Pancreas (tissue), 10 donors: ENCODE measurements around the gene ZMYND8. TPM values are rescaled to one million over a fixed set of nuclear protein-coding genes. Genes with fewer than 3 reads are reported as not detected.

Experiments used
- ATAC-seq, 4 donors: fragments of 200-7000 bp; cut with Tn5 transposase; one replicate each; pipeline versions ENCODE4 v1.8.0 to v1.9.1; 2020; ENCODE audit warnings: mild to moderate bottlenecking in 4 of 4, moderate library complexity in 4 of 4
- DNase-seq, 6 donors: peaks; one replicate each; pipeline ENCODE4 v3.0.0-alpha.2; 2020
- FAIRE-seq: peaks from 2 replicates; lab custom pipeline; 2012; peaks lifted over from hg19 to GRCh38; lab: Jason Lieb, UNC
- H3K27ac ChIP-seq, 4 donors: fragments of 200-600 bp; sonication (generic); 1 replicate in 3 of 4; 2 replicates in 1 of 4; pipeline versions ENCODE4 v1.5.0 to v1.8.0; 2020
- H3K27me3 ChIP-seq, 4 donors: fragments of 200-600 bp; one replicate each; pipeline ENCODE4 v1.8.0; 2021
- H3K36me3 ChIP-seq, 3 donors: fragments of 200-600 bp; sonication (generic) in 1 of 3; one replicate each; pipeline versions ENCODE4 v1.5.0 to v1.8.0; 2020 to 2021
- H3K4me1 ChIP-seq, 3 donors: fragments of 200-600 bp; one replicate each; pipeline ENCODE4 v1.8.0; 2021
- H3K4me3 ChIP-seq, 4 donors: fragments of 200-600 bp; sonication (generic) in 2 of 4; one replicate each; pipeline versions ENCODE4 v1.5.0 to v1.8.0; 2020 to 2021
- H3K9me3 ChIP-seq, 4 donors: fragments of 200-600 bp; one replicate each; pipeline ENCODE4 v1.8.0; 2021
- WGBS, 2 donors: extraction: QIAGEN DNeasy Blood & Tissue Kit; methylation state at CpG; one replicate each; pipeline ENCODE4 v1.1.7; 2013; 5-methylcytosine and 5-hydroxymethylcytosine counted together
- intact Hi-C, 3 donors: fragments of 100-400 bp; cut with DNase I; formaldehyde crosslinking; loops; one replicate each; pipeline versions ENCODE4 v1.11.1 to v1.14.2; 2022
- polyA plus RNA-seq, 2 donors: library from polyadenylated mRNA; stranded (reverse); fragments of 200-250 nt; gene quantifications; one replicate each; pipeline ENCODE4 v1.2.3, GENCODE V29; 2013
- total RNA-seq, 6 donors: library from RNA; stranded (reverse); fragmentation: NEBNext Ultra II Directional in 4 of 6; extraction: Animal tissue kit (Norgen Biotek cat#: 25700) in 4 of 6; gene quantifications; one replicate each; pipeline versions ENCODE4 v1.2.1 to v1.2.4, GENCODE V29; 2021 to 2023
- TF ChIP-seq, protein P1 (sequence below), 4 donors: fragments of 200-600 bp; sonication (generic) in 3 of 4; IDR thresholded peaks; one replicate each; pipeline versions ENCODE4 v1.5.0 to v1.8.0; 2021; ENCODE audit warnings: antibody characterized with exemption in 4 of 4
- donor health status: healthy with polysubstance abuse.
- donor health status: DM: no; HTN: no; CAD: no; lungs with moderate emphysema.
- donor health status: DM: no; HTN: no; CAD: no.
- donor health status: control.
- donor health status: control.
- donor health status: Bipolar disorder and iron deficiency.
- donor health status: DM: yes; HTN: yes; CAD: no.
- donor health status: DM: no; HTN: no; CAD: no.
- donor health status: DM: no; HTN: no; CAD: no.
- donor health status: DM: yes; HTN: yes; CAD: no.

The ZMYND8 gene
- total and polyA plus RNA-seq, 8 donors: 10.8 to 25.6 (median 17.2) TPM

DNA sequence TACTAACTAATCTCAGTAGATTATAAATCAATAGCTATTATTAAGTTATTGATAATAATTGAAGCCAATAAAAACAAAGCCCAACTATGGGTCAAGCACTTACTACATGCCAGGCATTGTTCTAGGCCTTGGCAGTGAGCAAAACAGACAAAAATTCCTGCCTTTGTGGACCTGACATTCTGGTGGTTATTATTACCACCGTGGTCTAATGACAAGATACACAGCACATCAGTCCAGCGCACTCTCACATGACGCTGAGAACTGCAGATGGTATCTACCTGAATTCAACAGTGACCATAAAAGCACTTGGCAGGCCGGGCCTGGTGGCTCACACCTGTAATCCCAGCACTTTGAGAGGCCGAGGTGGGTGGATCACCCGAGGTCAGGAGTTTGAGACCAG, 121.4 kb downstream of the ZMYND8 start:
- H3K9me3 ChIP-seq: no peaks in the 10 kb centered on the region
- DNase-seq (no peak), FAIRE-seq (no peak), ATAC-seq (no peak)
- TF ChIP-seq, protein P1, sequence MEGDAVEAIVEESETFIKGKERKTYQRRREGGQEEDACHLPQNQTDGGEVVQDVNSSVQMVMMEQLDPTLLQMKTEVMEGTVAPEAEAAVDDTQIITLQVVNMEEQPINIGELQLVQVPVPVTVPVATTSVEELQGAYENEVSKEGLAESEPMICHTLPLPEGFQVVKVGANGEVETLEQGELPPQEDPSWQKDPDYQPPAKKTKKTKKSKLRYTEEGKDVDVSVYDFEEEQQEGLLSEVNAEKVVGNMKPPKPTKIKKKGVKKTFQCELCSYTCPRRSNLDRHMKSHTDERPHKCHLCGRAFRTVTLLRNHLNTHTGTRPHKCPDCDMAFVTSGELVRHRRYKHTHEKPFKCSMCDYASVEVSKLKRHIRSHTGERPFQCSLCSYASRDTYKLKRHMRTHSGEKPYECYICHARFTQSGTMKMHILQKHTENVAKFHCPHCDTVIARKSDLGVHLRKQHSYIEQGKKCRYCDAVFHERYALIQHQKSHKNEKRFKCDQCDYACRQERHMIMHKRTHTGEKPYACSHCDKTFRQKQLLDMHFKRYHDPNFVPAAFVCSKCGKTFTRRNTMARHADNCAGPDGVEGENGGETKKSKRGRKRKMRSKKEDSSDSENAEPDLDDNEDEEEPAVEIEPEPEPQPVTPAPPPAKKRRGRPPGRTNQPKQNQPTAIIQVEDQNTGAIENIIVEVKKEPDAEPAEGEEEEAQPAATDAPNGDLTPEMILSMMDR (IDR thresholded peaks at IDR 0.05): no peak
- H3K4me3 ChIP-seq: no peak overlapping the region
- H3K36me3 ChIP-seq: peaks cover 0 to 48% (median 7%) of the 10 kb centered on the region in 3 donors
- WGBS, 2 donors: 93% methylated on average over 6 of the region's 6 CpGs
- intact Hi-C loops: no loop called here
- no peak overlapping the region for H3K27ac ChIP-seq
- H3K27me3 ChIP-seq: no peaks in the 10 kb centered on the region
- H3K4me1 ChIP-seq: no peaks in the 10 kb centered on the region

DNA sequence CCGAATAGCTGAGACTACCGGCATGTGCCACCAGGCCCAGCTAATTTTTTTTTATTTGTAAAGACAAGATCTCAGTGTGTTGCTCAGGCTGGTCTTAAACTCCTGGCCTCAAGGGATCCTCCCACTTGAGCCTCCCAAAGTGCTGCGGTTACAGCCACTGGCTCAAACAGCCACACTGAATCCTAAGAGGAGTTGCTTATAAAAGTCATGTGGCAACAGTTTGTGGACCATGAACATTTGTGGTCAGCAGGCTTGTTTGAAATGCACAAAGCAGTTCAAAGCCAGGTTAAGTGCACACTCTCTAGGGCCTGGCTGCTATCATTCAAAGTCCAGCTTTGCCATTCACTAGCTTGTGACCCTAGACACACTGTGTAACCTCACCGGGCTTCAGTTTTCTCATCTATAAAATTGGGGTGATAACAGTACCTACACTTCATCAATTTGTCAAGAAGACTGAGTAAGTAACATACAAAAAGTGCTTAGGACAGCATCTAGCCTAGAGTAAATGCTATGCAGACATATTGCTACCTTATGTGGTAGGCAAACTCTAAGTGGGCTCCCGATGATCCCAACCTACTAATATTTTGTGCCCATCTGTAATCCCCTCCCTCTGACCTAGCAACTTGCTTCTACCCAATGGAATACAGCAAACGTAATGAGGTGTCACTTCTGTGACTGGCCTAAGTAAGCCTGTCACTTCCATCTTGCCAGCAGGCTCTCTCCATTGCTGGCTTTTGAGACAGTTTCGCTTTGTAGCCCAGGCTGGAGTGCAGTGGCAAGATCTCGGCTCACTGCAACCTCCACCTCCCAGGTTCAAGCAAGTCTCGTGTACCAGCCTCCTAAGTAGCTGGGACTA, 122.9 kb downstream of the ZMYND8 start:
- intact Hi-C loops: no loop called here
- 92 to 94% methylated on average over 9 of the region's 9 CpGs for WGBS, 2 donors
- Histone ChIP-seq H3K4me3 (no peak overlapping the region), H3K36me3 (peaks cover 0 to 57% (median 7%) of the 10 kb centered on the region in 3 donors), H3K27ac (no peak overlapping the region), H3K27me3 (no peaks in the 10 kb centered on the region), H3K9me3 (no peaks in the 10 kb centered on the region), H3K4me1 (no peaks in the 10 kb centered on the region)
- ATAC-seq: no peak
- FAIRE-seq: no peak
- TF ChIP-seq, protein P1 (IDR thresholded peaks at IDR 0.05): no peak
- no peak for DNase-seq

DNA sequence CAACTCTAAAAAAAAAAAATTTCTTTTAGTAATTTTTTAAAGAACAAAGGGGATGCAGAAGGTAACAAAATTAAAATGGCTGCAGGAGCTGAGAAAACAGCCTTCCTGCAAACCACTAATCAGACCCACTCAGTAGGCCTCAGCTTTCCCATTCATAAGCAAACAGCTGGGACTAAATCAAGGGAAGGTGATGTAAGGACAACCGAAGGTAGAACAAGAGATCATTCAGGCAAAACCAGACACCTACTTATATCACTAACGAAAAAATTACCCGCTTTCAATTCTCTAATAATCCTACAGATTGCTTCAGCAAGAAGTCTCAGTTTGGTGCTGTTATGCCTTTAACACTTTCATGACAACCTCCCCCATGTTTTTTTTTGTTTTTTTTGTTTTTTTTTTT, 124.0 kb downstream of the ZMYND8 start:
- ATAC-seq: no peak
- 94 to 98% methylated on average over 3 of the region's 3 CpGs for WGBS, 2 donors
- TF ChIP-seq, protein P1 (IDR thresholded peaks at IDR 0.05): no peak
- DNase-seq: no peak
- Histone ChIP-seq H3K27ac (no peak overlapping the region), H3K36me3 (peaks cover 0 to 50% (median 3%) of the 10 kb centered on the region in 3 donors), H3K4me3 (no peak overlapping the region), H3K9me3 (no peaks in the 10 kb centered on the region), H3K27me3 (no peaks in the 10 kb centered on the region), H3K4me1 (no peaks in the 10 kb centered on the region)
- intact Hi-C loops: no loop called here
- no peak for FAIRE-seq

DNA sequence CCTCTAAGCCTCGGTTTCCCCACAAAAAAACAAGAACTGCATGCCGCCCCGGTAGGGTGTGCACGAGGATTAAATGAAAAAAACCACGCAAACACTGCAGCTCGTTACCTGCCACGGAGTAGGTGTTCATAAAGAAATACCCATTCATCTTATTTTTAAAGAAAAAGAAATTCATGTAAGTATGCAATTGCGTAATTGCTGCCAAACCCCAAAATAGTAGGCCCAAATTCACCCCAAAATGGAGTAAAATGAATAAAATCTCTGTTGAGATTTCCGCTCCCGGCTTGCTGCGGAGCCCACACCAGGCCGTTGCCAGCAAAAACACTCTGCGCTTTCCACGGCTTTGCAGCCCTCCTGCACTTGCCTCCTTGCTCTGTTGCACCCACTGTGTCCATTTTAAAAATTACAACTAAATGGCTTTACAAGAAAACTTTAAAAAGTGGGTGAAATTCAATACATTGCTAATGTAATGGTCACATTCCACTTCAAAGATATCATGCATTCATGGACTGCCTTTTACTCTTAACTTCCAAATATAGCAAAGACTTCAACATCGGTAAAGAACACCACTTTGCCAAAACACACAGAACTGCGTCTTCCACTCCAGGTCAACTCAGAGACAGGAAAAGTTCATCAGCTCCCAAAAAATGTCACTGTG, 125.0 kb downstream of the ZMYND8 start:
- intact Hi-C loops: no loop called here
- FAIRE-seq (no peak), ATAC-seq (no peak), DNase-seq (no peak)
- 91 to 96% methylated on average over 16 of the region's 16 CpGs for WGBS, 2 donors
- peaks cover 0 to 54% (median 3%) of the 10 kb centered on the region in 3 donors for H3K36me3 ChIP-seq
- TF ChIP-seq, protein P1 (IDR thresholded peaks at IDR 0.05): no peak
- no peaks in the 10 kb centered on the region for H3K9me3 ChIP-seq
- H3K4me3 ChIP-seq: no peak overlapping the region
- H3K27ac ChIP-seq: no peak overlapping the region
- no peaks in the 10 kb centered on the region for H3K27me3 ChIP-seq
- H3K4me1 ChIP-seq: no peaks in the 10 kb centered on the region
